SK-N-SH (cell line): ENCODE data around the gene NCAM2. TPM values are rescaled to one million over a fixed set of nuclear protein-coding genes. Genes with fewer than 3 reads are reported as not detected.

Experiments
- CTCF ChIA-PET: fragments of 300-600, 350-600 bp; formaldehyde crosslinking; extraction: SDS; loops from one replicate; lab custom pipeline; 2021; lab: Yijun Ruan, JAX
- POLR2A ChIA-PET: fragments of 350-600 bp; sonication (Branson Sonifier 250); formaldehyde crosslinking; extraction: SDS; loops from one replicate; lab custom pipeline; 2020; ENCODE audit warnings: antibody characterized with exemption, inconsistent platforms; lab: Yijun Ruan, JAX
- DNase-seq: peaks from one replicate; pipeline ENCODE4 v3.0.0; 2012
- H2AFZ ChIP-seq: fragments of 200-600 bp; sonication (generic); 2 replicates; pipeline ENCODE4 v1.8.1; 2016; ENCODE audit warnings: antibody characterized with exemption, mild to moderate bottlenecking, low read depth
- H3F3A ChIP-seq: fragments of 200-600 bp; sonication (generic); replicated peaks from 2 replicates; pipeline ENCODE3; 2016; ENCODE audit warnings: antibody characterized with exemption, mild to moderate bottlenecking; ENCODE audit not compliant: insufficient read depth
- H3K27ac ChIP-seq, 2 experiments: fragments of 200-500 bp in 1 of 2; fragments of 200-600 bp in 1 of 2; sonication (Bioruptor generic) in 1 of 2; sonication (generic), shearing (Covaris generic) in 1 of 2; 2 replicates each; pipeline versions ENCODE4 v1.5.1 to v1.6.1; 2014 to 2016; ENCODE audit warnings: low read depth in 2 of 2, inconsistent platforms in 1 of 2, low read length in 1 of 2, mild to moderate bottlenecking in 1 of 2, mixed read lengths in 1 of 2
- H3K27me3 ChIP-seq: fragments of 200-600 bp; sonication (generic), shearing (Covaris generic); 2 replicates; pipeline ENCODE4 v1.6.1; 2016; ENCODE audit warnings: mixed run types; ENCODE audit not compliant: insufficient read depth
- H3K36me3 ChIP-seq, 2 experiments: fragments of 200-500 bp in 1 of 2; fragments of 200-600 bp in 1 of 2; sonication (Bioruptor generic) in 1 of 2; sonication (generic) in 1 of 2; replicated peaks in 1 of 2; 2 replicates each; pipeline versions ENCODE3 to v1.5.1; 2014 to 2016; ENCODE audit warnings: low read length in 1 of 2, mild to moderate bottlenecking in 1 of 2; ENCODE audit not compliant: insufficient read depth in 2 of 2, control insufficient read depth in 1 of 2
- H3K4me1 ChIP-seq, 2 experiments: fragments of 200-500 bp in 1 of 2; fragments of 200-600 bp in 1 of 2; sonication (Bioruptor generic) in 1 of 2; sonication (generic), shearing (Covaris generic) in 1 of 2; 2 replicates each; pipeline versions ENCODE4 v1.5.1 to v1.6.1; 2014 to 2016; ENCODE audit warnings: low read depth in 1 of 2, low read length in 1 of 2, mixed run types in 1 of 2; ENCODE audit not compliant: insufficient read depth in 2 of 2, control insufficient read depth in 1 of 2
- H3K4me2 ChIP-seq: fragments of 200-600 bp; sonication (generic), shearing (Covaris generic); 2 replicates; pipeline ENCODE4 v1.6.1; 2017; ENCODE audit warnings: mixed run types
- H3K4me3 ChIP-seq, 2 experiments: fragments of 200-500 bp in 1 of 2; fragments of 200-600 bp in 1 of 2; sonication (Bioruptor generic) in 1 of 2; sonication (generic), shearing (Covaris generic) in 1 of 2; 2 replicates each; pipeline versions ENCODE4 v1.5.1 to v1.8.1; 2014 to 2016; ENCODE audit warnings: low read depth in 2 of 2, inconsistent platforms in 1 of 2, low read length in 1 of 2, mild to moderate bottlenecking in 1 of 2, mixed read lengths in 1 of 2, moderate library complexity in 1 of 2
- H3K79me2 ChIP-seq: fragments of 200-600 bp; sonication (generic); 2 replicates; pipeline ENCODE4 v1.8.1; 2017; ENCODE audit warnings: mild to moderate bottlenecking; ENCODE audit not compliant: insufficient read depth
- H3K9ac ChIP-seq: fragments of 200-600 bp; sonication (generic); 2 replicates; pipeline ENCODE4 v1.6.1; 2017; ENCODE audit warnings: mixed run types
- H3K9me2 ChIP-seq: fragments of 200-600 bp; sonication (generic); 2 replicates; pipeline ENCODE4 v1.6.1; 2017; ENCODE audit warnings: mixed run types
- H3K9me3 ChIP-seq: fragments of 200-600 bp; sonication (generic); 2 replicates; pipeline ENCODE4 v1.6.1; 2017; ENCODE audit warnings: mixed run types, mild to moderate bottlenecking, moderate library complexity
- H4K20me1 ChIP-seq: fragments of 200-600 bp; sonication (generic); 2 replicates; pipeline ENCODE4 v1.6.1; 2017; ENCODE audit warnings: mild to moderate bottlenecking, mixed run types; ENCODE audit not compliant: insufficient read depth
- EP300 ChIP-seq, 2 experiments: IDR thresholded peaks; 2 replicates each; pipeline versions ENCODE4 v1.4.0 to v1.6.1; 2012; ENCODE audit warnings: borderline replicate concordance in 1 of 2, low read depth in 1 of 2, low read length in 1 of 2
- EZH2phosphoT487 ChIP-seq: fragments of 200-600 bp; sonication (generic); IDR thresholded peaks from 2 replicates; pipeline ENCODE4 v1.6.1; 2017; ENCODE audit warnings: low read depth, mixed run types, mild to moderate bottlenecking, antibody characterized with exemption, moderate library complexity, borderline replicate concordance
- MEF2A ChIP-seq: IDR thresholded peaks from 2 replicates; pipeline ENCODE4 v1.4.0; 2012; ENCODE audit warnings: low read depth, borderline replicate concordance
- MXI1 ChIP-seq: IDR thresholded peaks from 2 replicates; pipeline ENCODE4 v1.6.1; 2012; ENCODE audit warnings: mild to moderate bottlenecking, low read depth, low read length, improper control_type of control experiment
- POLR2AphosphoS5 ChIP-seq: IDR thresholded peaks from 2 replicates; pipeline ENCODE4 v1.6.1; 2012; ENCODE audit warnings: low read depth, low read length
- TEAD4 ChIP-seq: IDR thresholded peaks from 2 replicates; pipeline ENCODE4 v1.4.0; 2012; ENCODE audit warnings: mild to moderate bottlenecking, borderline replicate concordance; ENCODE audit not compliant: insufficient read depth
- WGBS: methylation state at CpG from one replicate; pipeline ENCODE4 v1.1.6; 2017; ENCODE audit warnings: low lambda C conversion rate; 5-methylcytosine and 5-hydroxymethylcytosine counted together
- polyA plus RNA-seq, 3 experiments: library from polyadenylated mRNA; depleted of rRNA; stranded (reverse); fragments of >200 nt; gene quantifications; 2 replicates each; pipeline ENCODE4 v1.2.3, GENCODE V29; 2012
- TF ChIP-seq, protein P1 (sequence below): IDR thresholded peaks from 2 replicates; pipeline ENCODE4 v1.6.1; 2012; ENCODE audit warnings: mild to moderate bottlenecking, low read depth, low read length, moderate library complexity
- TF ChIP-seq, protein P2 (sequence below): IDR thresholded peaks from 2 replicates; pipeline ENCODE4 v1.4.0; 2012; ENCODE audit warnings: low read depth, borderline replicate concordance
- TF ChIP-seq, protein P3 (sequence below): IDR thresholded peaks from 2 replicates; pipeline ENCODE4 v1.4.0; 2012; ENCODE audit warnings: low read depth, borderline replicate concordance
- TF ChIP-seq, protein P4 (sequence below): fragments of 200-600 bp; sonication (generic); IDR thresholded peaks from 2 replicates; pipeline ENCODE4 v1.6.1; 2017; ENCODE audit warnings: antibody characterized with exemption, mild to moderate bottlenecking, moderate library complexity
- TF ChIP-seq, protein P5 (sequence below): IDR thresholded peaks from 2 replicates; pipeline ENCODE4 v1.4.0; 2012; ENCODE audit warnings: low read depth

Gene NCAM2
- polyA plus RNA-seq, 1 of the 3 experiments (the other 2 are of a cell fraction) = 2.1 TPM

DNA sequence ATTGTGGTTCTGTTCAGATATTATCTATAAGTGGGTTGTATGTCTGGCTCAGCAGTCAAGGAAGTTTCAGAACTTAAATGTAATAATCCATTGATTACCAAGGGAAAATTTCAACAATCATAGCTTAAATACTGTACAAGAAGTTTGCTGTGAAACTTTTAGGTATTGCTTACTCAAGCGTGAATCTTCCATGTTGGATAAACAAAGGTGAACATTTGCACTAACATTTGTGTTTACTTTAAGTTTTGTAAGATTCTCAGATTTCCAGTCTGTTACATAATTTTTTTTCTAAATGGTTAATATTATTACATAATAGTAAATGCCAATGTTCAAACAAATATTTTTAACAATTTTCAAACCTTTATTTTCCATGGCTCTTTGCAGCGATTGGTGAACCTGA lies 285.6 kb downstream of the NCAM2 start:
- POLR2A ChIA-PET = no interaction called here
- Histone ChIP-seq H3K9me3 (no peaks in the 10 kb centered on the region), H3K4me2 (no peak overlapping the region), H3K4me3 (no peak overlapping the region), H3K79me2 (no peaks in the 10 kb centered on the region), H3K27me3 (no peaks in the 10 kb centered on the region), H2AFZ (no peak overlapping the region), H3K27ac (no peak overlapping the region), H3K36me3 (no peaks in the 10 kb centered on the region), H4K20me1 (no peaks in the 10 kb centered on the region), H3K9me2 (no peaks in the 10 kb centered on the region), H3F3A (no peaks in the 10 kb centered on the region), H3K9ac (no peak overlapping the region), H3K4me1 (no peaks in the 10 kb centered on the region; a peak in 1 of 4 replicates)
- no peak for TF ChIP-seq TEAD4
- no peak for TF ChIP-seq MEF2A
- TF ChIP-seq, protein P1, sequence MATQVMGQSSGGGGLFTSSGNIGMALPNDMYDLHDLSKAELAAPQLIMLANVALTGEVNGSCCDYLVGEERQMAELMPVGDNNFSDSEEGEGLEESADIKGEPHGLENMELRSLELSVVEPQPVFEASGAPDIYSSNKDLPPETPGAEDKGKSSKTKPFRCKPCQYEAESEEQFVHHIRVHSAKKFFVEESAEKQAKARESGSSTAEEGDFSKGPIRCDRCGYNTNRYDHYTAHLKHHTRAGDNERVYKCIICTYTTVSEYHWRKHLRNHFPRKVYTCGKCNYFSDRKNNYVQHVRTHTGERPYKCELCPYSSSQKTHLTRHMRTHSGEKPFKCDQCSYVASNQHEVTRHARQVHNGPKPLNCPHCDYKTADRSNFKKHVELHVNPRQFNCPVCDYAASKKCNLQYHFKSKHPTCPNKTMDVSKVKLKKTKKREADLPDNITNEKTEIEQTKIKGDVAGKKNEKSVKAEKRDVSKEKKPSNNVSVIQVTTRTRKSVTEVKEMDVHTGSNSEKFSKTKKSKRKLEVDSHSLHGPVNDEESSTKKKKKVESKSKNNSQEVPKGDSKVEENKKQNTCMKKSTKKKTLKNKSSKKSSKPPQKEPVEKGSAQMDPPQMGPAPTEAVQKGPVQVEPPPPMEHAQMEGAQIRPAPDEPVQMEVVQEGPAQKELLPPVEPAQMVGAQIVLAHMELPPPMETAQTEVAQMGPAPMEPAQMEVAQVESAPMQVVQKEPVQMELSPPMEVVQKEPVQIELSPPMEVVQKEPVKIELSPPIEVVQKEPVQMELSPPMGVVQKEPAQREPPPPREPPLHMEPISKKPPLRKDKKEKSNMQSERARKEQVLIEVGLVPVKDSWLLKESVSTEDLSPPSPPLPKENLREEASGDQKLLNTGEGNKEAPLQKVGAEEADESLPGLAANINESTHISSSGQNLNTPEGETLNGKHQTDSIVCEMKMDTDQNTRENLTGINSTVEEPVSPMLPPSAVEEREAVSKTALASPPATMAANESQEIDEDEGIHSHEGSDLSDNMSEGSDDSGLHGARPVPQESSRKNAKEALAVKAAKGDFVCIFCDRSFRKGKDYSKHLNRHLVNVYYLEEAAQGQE = no peak
- TF ChIP-seq, protein P2, sequence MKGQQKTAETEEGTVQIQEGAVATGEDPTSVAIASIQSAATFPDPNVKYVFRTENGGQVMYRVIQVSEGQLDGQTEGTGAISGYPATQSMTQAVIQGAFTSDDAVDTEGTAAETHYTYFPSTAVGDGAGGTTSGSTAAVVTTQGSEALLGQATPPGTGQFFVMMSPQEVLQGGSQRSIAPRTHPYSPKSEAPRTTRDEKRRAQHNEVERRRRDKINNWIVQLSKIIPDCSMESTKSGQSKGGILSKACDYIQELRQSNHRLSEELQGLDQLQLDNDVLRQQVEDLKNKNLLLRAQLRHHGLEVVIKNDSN = no peak
- no peak for TF ChIP-seq EZH2phosphoT487
- TF ChIP-seq EP300 (IDR thresholded peaks at IDR 0.05; ENCODE audit: borderline replicate concordance in 1 of 2, low read depth in 1 of 2, low read length in 1 of 2) = no peak
- TF ChIP-seq, protein P3, sequence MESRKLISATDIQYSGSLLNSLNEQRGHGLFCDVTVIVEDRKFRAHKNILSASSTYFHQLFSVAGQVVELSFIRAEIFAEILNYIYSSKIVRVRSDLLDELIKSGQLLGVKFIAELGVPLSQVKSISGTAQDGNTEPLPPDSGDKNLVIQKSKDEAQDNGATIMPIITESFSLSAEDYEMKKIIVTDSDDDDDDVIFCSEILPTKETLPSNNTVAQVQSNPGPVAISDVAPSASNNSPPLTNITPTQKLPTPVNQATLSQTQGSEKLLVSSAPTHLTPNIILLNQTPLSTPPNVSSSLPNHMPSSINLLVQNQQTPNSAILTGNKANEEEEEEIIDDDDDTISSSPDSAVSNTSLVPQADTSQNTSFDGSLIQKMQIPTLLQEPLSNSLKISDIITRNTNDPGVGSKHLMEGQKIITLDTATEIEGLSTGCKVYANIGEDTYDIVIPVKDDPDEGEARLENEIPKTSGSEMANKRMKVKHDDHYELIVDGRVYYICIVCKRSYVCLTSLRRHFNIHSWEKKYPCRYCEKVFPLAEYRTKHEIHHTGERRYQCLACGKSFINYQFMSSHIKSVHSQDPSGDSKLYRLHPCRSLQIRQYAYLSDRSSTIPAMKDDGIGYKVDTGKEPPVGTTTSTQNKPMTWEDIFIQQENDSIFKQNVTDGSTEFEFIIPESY = no peak
- no peak for TF ChIP-seq MXI1
- no peak for TF ChIP-seq POLR2AphosphoS5
- TF ChIP-seq, protein P4, sequence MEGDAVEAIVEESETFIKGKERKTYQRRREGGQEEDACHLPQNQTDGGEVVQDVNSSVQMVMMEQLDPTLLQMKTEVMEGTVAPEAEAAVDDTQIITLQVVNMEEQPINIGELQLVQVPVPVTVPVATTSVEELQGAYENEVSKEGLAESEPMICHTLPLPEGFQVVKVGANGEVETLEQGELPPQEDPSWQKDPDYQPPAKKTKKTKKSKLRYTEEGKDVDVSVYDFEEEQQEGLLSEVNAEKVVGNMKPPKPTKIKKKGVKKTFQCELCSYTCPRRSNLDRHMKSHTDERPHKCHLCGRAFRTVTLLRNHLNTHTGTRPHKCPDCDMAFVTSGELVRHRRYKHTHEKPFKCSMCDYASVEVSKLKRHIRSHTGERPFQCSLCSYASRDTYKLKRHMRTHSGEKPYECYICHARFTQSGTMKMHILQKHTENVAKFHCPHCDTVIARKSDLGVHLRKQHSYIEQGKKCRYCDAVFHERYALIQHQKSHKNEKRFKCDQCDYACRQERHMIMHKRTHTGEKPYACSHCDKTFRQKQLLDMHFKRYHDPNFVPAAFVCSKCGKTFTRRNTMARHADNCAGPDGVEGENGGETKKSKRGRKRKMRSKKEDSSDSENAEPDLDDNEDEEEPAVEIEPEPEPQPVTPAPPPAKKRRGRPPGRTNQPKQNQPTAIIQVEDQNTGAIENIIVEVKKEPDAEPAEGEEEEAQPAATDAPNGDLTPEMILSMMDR = no peak
- TF ChIP-seq, protein P5, sequence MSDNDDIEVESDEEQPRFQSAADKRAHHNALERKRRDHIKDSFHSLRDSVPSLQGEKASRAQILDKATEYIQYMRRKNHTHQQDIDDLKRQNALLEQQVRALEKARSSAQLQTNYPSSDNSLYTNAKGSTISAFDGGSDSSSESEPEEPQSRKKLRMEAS = no peak
- WGBS = 84% methylated on average over 2 of the region's 2 CpGs
- CTCF ChIA-PET = no interaction called here
- no peak for DNase-seq
